Eye (tissue), 1 donor: ENCODE data around the gene UBE2E1.

Source experiments
- DNase-seq: peaks from one replicate; pipeline ENCODE4 v3.0.0-alpha.2; 2015

UBE2E1 gene

DNA sequence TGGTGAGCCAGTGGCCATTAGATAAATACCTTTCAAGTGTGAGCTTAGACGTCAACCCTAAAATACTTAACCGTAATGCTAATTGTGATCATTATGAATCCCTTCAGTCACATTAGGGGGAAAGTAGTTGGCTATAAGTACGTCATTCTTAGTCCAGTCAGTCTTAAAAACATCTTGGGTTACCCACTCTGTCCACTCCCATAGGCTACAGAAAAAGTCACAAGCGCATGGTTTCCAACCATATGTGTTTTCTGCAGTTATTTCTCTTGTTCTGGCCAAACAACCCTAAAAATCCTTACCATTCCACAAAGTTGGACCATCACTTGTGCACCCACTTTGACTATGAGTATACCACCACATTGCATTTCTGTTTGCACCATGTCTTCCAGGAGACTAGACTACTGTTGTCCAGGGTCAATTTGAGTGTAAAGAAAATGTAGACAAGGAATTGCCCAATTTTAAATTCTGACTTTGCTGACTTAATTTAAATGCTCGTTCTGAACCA is 114.4 kb downstream of the UBE2E1 start:
- no peak for DNase-seq

- DNase-seq, result no peak
These were observed 115.3 kb downstream of the UBE2E1 start for GRCh38 chr3:23921052-23921511.

DNA sequence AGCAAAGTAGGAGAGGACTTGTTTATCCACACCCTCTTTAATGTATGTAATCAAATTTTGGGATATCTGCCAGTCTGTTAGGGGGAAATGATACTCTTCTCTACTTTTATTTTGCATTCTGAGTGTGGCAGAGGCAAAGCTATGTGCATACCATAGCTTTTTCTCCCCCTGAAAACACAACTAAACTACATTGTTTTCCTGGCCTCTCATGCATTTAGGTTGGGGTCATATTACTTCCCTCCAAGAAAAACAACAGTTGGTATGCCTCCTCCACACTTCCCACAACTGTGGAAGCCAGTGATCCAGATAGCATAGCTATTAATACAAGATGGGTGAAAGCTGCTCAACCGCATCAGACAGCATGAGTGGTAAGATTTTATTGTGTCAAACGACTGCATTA is 118.0 kb downstream of the UBE2E1 start:
- DNase-seq, result no peak

DNA sequence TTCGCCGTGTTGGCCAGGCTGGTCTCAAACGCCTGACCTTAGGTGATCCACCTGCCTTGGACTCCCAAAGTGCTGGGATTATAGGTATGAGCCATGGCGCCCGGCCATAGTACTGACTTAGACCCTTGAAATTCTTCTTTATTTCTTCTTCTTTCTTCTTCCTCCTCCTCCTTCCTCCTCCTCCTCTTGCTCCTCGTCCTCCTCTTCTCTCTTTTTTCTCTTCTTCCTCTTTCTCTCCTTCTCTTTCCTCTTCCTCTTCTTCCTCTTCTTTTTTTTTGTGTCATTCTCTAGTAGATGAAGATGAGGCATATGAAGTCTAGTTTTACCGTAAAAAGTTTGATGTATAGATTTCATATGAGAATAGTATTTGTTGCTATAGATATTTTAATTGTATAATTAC is 120.5 kb downstream of the UBE2E1 start:
- DNase-seq, result no peak

DNA sequence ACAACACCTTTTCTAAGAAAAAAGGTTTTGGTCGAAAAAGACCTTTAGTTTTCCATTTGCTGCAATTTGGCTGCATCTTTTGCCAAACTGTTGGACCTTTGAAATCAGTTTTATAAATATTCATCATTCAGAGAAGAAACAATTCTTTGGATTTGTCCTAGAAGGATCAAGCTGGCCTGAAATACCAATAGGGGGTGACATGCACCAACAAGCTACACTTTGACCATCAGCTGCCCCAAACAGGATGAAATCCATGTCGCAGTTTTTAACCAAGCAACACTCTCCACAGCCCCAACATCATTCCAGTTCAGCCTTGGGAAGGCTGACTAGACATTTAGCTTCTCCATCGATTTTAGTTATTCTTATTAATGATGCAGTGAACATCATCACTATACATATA is 121.0 kb downstream of the UBE2E1 start:
- no peak for DNase-seq

DNA sequence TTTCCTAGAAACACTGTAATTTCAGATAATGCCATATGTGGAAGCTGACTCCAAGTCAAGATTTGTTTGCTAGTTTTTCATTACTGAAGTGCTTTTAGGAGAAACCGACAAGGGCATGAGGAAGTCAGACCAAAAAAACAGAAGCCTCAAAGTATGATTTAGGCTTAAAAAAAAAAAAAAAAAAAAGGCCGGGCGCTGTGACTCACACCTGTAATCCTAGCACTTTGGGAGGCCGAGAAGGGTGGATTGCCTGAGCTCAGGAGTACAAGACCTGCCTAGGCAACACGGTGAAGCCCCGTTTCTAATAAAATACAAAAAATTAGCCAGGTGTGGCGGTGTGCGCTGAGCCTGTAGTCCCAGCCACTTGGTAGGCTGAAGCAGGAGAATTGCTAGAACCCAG is 122.8 kb downstream of the UBE2E1 start:
- no peak for DNase-seq

DNA sequence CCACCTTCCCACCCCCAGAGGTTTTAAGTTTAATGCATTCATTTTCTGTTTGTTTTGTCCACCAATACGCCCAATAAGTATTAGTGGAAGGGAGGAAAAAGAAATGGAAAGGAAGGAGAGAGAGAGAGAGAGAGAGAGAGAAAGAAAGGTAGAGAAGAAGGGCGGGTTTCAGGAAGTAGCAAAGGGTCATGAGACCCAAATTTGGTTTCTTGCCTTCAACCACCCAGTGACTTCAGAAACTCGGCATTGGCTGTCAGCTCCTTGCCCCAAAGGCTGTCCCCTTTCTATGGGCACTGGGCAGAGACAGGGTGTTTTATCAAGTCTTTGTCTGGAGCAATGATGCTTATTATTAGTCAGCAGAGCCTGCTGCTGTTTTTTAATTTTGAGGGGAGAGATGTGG is 125.8 kb downstream of the UBE2E1 start:
- DNase-seq, result no peak

- no peak for DNase-seq
These were observed 126.8 kb downstream of the UBE2E1 start for GRCh38 chr3:23932571-23932970.

GRCh38 chr3:23934253-23934652 is 128.5 kb downstream of the UBE2E1 start:
- DNase-seq, result no peak

GRCh38 chr3:23937296-23937695 is 131.5 kb downstream of the UBE2E1 start:
- no peak for DNase-seq

GRCh38 chr3:23938688-23939087 is 132.9 kb downstream of the UBE2E1 start:
- no peak for DNase-seq

- no peak for DNase-seq
These were observed 135.0 kb downstream of the UBE2E1 start for GRCh38 chr3:23940775-23941174.
